HepG2 (cell line): ENCODE data around the gene AKAP9. TPM values are rescaled to one million over a fixed set of nuclear protein-coding genes. Genes with fewer than 3 reads are reported as not detected.

Experiments
- ARNTL ChIP-seq: sonication (generic); formaldehyde crosslinking; IDR thresholded peaks from 2 replicates; pipeline ENCODE4 v1.4.0; 2020; ENCODE audit warnings: mild to moderate bottlenecking, missing genetic modification reagents
- CC2D1A ChIP-seq: sonication (generic); formaldehyde crosslinking; IDR thresholded peaks from 2 replicates; pipeline ENCODE4 v1.8.1; 2023; ENCODE audit warnings: mild to moderate bottlenecking, missing genetic modification reagents
- DMTF1 ChIP-seq: sonication (generic); formaldehyde crosslinking; IDR thresholded peaks from 2 replicates; pipeline ENCODE4 v1.4.0; 2020; ENCODE audit warnings: mild to moderate bottlenecking, missing genetic modification reagents
- ELK4 ChIP-seq: sonication (generic); formaldehyde crosslinking; IDR thresholded peaks from 2 replicates; pipeline ENCODE4 v1.9.0; 2021; ENCODE audit warnings: missing genetic modification reagents, borderline replicate concordance
- GABPB1 ChIP-seq: IDR thresholded peaks from 2 replicates; pipeline ENCODE4 v1.6.1; 2016; ENCODE audit warnings: mild to moderate bottlenecking, missing genetic modification reagents, moderate library complexity, missing compliant biosample characterization
- KMT2A ChIP-seq: sonication (generic); formaldehyde crosslinking; IDR thresholded peaks from 2 replicates; pipeline ENCODE4 v1.4.0; 2020; ENCODE audit warnings: missing genetic modification reagents
- MAX ChIP-seq: IDR thresholded peaks from 2 replicates; pipeline ENCODE4 v1.6.1; 2012; ENCODE audit warnings: inconsistent platforms
- NCOA1 ChIP-seq: sonication (generic); formaldehyde crosslinking; IDR thresholded peaks from 2 replicates; pipeline ENCODE4 v1.9.0; 2021; ENCODE audit warnings: missing genetic modification reagents
- RARG ChIP-seq: sonication (generic); formaldehyde crosslinking; IDR thresholded peaks from 2 replicates; pipeline ENCODE4 v1.4.0; 2020; ENCODE audit warnings: low read depth, mild to moderate bottlenecking, missing genetic modification reagents
- SAFB2 ChIP-seq: sonication (generic); formaldehyde crosslinking; IDR thresholded peaks from 2 replicates; pipeline ENCODE4 v1.5.1; 2020; ENCODE audit warnings: missing genetic modification reagents, low read depth, mild to moderate bottlenecking, borderline replicate concordance
- SKI ChIP-seq: fragments of 450-650 bp; IDR thresholded peaks from one replicate; pipeline ENCODE4 v1.6.1; 2018; ENCODE audit warnings: mild to moderate bottlenecking; ENCODE audit not compliant: partially characterized antibody
- TAF15 ChIP-seq: fragments of 200-400 bp; formaldehyde crosslinking; IDR thresholded peaks from one replicate; pipeline ENCODE4 v1.6.1; 2018; ENCODE audit warnings: mild to moderate bottlenecking, low read depth, low read length; ENCODE audit not compliant: poor library complexity, severe bottlenecking
- TBX2 ChIP-seq: sonication (generic); formaldehyde crosslinking; IDR thresholded peaks from 2 replicates; pipeline ENCODE4 v1.5.0; 2020; ENCODE audit warnings: missing genetic modification reagents, mild to moderate bottlenecking, borderline replicate concordance
- U2AF1 ChIP-seq: fragments of 200-400 bp; formaldehyde crosslinking; optimal IDR thresholded peaks from 2 replicates; pipeline ENCODE3; 2017; ENCODE audit warnings: mild to moderate bottlenecking, low read depth, low read length
- YY1 ChIP-seq: IDR thresholded peaks from 2 replicates; pipeline ENCODE4 v1.6.1; 2011; ENCODE audit warnings: low read length, low read depth, moderate library complexity, mild to moderate bottlenecking; ENCODE audit not compliant: insufficient read depth, insufficient replicate concordance
- ZBTB10 ChIP-seq: sonication (generic); formaldehyde crosslinking; IDR thresholded peaks from 2 replicates; pipeline ENCODE4 v1.4.0; 2020; ENCODE audit warnings: missing genetic modification reagents, borderline replicate concordance
- ZFP36 ChIP-seq: fragments of 150-350 bp; IDR thresholded peaks from 2 replicates; pipeline ENCODE4 v1.6.1; 2018; ENCODE audit warnings: borderline replicate concordance, low read length, low read depth; ENCODE audit not compliant: partially characterized antibody
- ZFP37 ChIP-seq: sonication (generic); formaldehyde crosslinking; IDR thresholded peaks from 2 replicates; pipeline ENCODE4 v1.4.0; 2020; ENCODE audit warnings: missing genetic modification reagents, borderline replicate concordance
- ZNF546 ChIP-seq: sonication (generic); formaldehyde crosslinking; conservative IDR thresholded peaks from 2 replicates; pipeline ENCODE4 v1.8.1; 2023; ENCODE audit warnings: mild to moderate bottlenecking, missing genetic modification reagents
- ZNF549 ChIP-seq: sonication (generic); formaldehyde crosslinking; IDR thresholded peaks from 2 replicates; pipeline ENCODE4 v1.5.0; 2020; ENCODE audit warnings: missing genetic modification reagents
- ZNF644 ChIP-seq: IDR thresholded peaks from 2 replicates; pipeline ENCODE4 v1.6.1; 2016; ENCODE audit warnings: low read depth
- ZNF674 ChIP-seq: sonication (generic); formaldehyde crosslinking; IDR thresholded peaks from 2 replicates; pipeline ENCODE4 v1.5.0; 2020; ENCODE audit warnings: low read depth, mild to moderate bottlenecking, missing genetic modification reagents
- ZNF776 ChIP-seq: sonication (generic); formaldehyde crosslinking; IDR thresholded peaks from 2 replicates; pipeline ENCODE4 v1.4.0; 2020; ENCODE audit warnings: mild to moderate bottlenecking, missing genetic modification reagents
- polyA plus RNA-seq, 8 experiments: library from polyadenylated mRNA; depleted of rRNA in 3 of 8; stranded (reverse) in 7 of 8; unstranded in 1 of 8; fragments of >200 nt; fragmentation: Illumina TruSeq in 4 of 8; extraction: Trizol in 4 of 8; gene quantifications; 2 replicates each; pipeline versions ENCODE4 v1.2.1 to v1.2.3, GENCODE V29; 2011 to 2016; ENCODE audit warnings: low read depth in 4 of 8, missing spikeins in 1 of 8, mixed read lengths in 1 of 8; ENCODE audit not compliant: insufficient read depth in 1 of 8
- total RNA-seq, 5 experiments: library from RNA; depleted of rRNA; stranded (reverse); fragments of >200 nt; fragmentation: Illumina TruSeq; extraction: Trizol; gene quantifications; 2 replicates each; pipeline ENCODE4 v1.2.3, GENCODE V29; 2016; ENCODE audit warnings: low read depth in 1 of 5

AKAP9 gene
- total and polyA plus RNA-seq, 2 of the 13 experiments (the other 11 are each of a cell fraction or from before 2014, with no cell fraction given) = 27.6 to 33.1 TPM

GRCh38 chr7:92134271-92135051, 193.8 kb downstream of the AKAP9 start, which contains the start of gene CYP51A1 (continued):
- TF ChIP-seq RARG (CRISPR knock-in tag) (peak; percentile 81; the same call in 1 of the 2 replicates), ZFP37 (CRISPR knock-in tag) (peak; percentile 75; the same call in 1 of the 2 replicates), GABPB1 (CRISPR knock-in tag) (peak; percentile 81), ZNF776 (CRISPR knock-in tag) (0 out of 2 replicates have a peak, but pooled peaks have one; percentile 83), MAX (peak; percentile 86), TBX2 (peak; percentile 91), ZNF644 (CRISPR knock-in tag) (no peak), NCOA1 (CRISPR knock-in tag) (no peak), ELK4 (no peak), SAFB2 (CRISPR knock-in tag) (peak; percentile 65; the same call in 1 of the 2 replicates), YY1 (peak; percentile 24), ZNF674 (CRISPR knock-in tag) (no peak), TAF15 (peak; percentile 59), ZBTB10 (CRISPR knock-in tag) (peak; percentile 56; the same call in 1 of the 2 replicates), ZNF546 (CRISPR knock-in tag) (peak; percentile 57; the same call in 1 of the 2 replicates), CC2D1A (CRISPR knock-in tag) (no peak), KMT2A (no peak; the same call in 1 of the 2 replicates), DMTF1 (CRISPR knock-in tag) (0 out of 2 replicates have a peak, but pooled peaks have one; percentile 48), ARNTL (CRISPR knock-in tag) (peak; percentile 85), ZFP36 (no peak), SKI (no peak), ZNF549 (CRISPR knock-in tag) (no peak; the same call in 1 of the 2 replicates), U2AF1 (peak; percentile 65)
